PFSK-1 (cell line): ENCODE measurements around the gene PLAAT3.

Experiments
- FOXP2 ChIP-seq: optimal IDR thresholded peaks from 2 replicates; pipeline ENCODE3; 2011; ENCODE audit warnings: borderline replicate concordance, control low read depth, inconsistent platforms; ENCODE audit not compliant: insufficient read depth; ENCODE audit errors: extremely low read length, extremely low read depth
- POLR2AphosphoS5 ChIP-seq: IDR thresholded peaks from 2 replicates; pipeline ENCODE4 v1.6.1; 2012; ENCODE audit warnings: low read depth, mild to moderate bottlenecking, control low read depth, low read length, moderate library complexity
- REST ChIP-seq, 2 experiments: IDR thresholded peaks; 2 replicates each; pipeline versions ENCODE4 v1.6.1 to v1.8.0; 2011 to 2012; ENCODE audit warnings: low read depth in 2 of 2, low read length in 2 of 2, control low read depth in 1 of 2, inconsistent platforms in 1 of 2, mild to moderate bottlenecking in 1 of 2, moderate library complexity in 1 of 2; ENCODE audit not compliant: insufficient read depth in 1 of 2
- TAF1 ChIP-seq: IDR thresholded peaks from 2 replicates; pipeline ENCODE4 v1.6.1; 2012; ENCODE audit warnings: low read length, control low read depth, borderline replicate concordance; ENCODE audit not compliant: insufficient read depth

GRCh38 chr11:63643205-63643604, 29.0 kb upstream of the PLAAT3 start:
- TF ChIP-seq TAF1: no peak
- TF ChIP-seq POLR2AphosphoS5: no peak
- no peak for TF ChIP-seq REST (IDR thresholded peaks at IDR 0.05; ENCODE audit: insufficient read depth in 1 of 2, low read depth in 2 of 2, low read length in 2 of 2)
- TF ChIP-seq FOXP2: no peak
